ENCODE data around the gene TTLL6. TPM values are rescaled to one million over a fixed set of nuclear protein-coding genes. Genes with fewer than 3 reads are reported as not detected.

TTLL6 gene
- polyA plus RNA-seq, 2 of the 4 experiments (the other 2 are of a cell fraction), result 1.6 to 7.8 TPM

DNA sequence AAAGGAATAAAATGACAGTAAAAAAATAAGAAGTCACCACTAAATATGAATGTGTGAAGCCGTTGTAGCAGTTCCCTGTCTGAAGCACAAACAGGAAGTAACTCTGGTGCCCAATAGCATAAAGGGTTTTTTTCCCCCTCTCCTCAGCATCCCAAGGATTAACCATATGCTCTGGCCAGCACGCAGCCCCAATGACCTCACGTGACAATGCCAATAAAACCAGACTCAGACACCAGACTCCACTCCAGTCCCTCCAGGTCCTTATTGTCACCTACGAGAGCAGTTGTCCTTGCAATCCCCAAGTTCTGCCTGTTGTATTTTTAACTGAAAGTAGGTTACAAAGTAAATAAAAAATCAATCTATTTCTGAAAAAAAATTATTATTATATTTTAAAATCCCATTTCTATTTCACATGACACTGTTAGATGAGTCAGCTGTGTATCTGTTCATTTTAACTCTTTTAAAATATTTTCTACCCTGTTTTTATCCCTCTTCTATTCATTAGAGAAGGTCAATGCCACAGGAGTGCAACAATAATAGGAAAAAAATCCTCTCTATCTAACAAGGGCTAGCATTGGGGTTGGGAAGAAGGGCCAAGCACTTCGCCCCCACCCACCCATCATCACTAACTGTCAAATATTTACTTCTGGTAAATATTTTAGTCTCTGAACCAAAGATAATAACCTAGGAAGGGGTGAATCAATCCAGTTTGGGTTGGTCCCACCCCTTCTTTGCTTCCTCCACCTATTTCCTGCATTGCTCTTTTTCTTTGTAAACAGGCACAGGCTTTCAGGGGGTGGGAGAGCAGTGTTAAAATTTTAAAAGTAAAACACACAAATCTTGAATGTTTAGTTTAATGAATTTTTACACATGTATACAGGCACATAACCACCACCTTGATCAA is 101.3 kb downstream of the TTLL6 start:
- TF ChIP-seq, protein P1, sequence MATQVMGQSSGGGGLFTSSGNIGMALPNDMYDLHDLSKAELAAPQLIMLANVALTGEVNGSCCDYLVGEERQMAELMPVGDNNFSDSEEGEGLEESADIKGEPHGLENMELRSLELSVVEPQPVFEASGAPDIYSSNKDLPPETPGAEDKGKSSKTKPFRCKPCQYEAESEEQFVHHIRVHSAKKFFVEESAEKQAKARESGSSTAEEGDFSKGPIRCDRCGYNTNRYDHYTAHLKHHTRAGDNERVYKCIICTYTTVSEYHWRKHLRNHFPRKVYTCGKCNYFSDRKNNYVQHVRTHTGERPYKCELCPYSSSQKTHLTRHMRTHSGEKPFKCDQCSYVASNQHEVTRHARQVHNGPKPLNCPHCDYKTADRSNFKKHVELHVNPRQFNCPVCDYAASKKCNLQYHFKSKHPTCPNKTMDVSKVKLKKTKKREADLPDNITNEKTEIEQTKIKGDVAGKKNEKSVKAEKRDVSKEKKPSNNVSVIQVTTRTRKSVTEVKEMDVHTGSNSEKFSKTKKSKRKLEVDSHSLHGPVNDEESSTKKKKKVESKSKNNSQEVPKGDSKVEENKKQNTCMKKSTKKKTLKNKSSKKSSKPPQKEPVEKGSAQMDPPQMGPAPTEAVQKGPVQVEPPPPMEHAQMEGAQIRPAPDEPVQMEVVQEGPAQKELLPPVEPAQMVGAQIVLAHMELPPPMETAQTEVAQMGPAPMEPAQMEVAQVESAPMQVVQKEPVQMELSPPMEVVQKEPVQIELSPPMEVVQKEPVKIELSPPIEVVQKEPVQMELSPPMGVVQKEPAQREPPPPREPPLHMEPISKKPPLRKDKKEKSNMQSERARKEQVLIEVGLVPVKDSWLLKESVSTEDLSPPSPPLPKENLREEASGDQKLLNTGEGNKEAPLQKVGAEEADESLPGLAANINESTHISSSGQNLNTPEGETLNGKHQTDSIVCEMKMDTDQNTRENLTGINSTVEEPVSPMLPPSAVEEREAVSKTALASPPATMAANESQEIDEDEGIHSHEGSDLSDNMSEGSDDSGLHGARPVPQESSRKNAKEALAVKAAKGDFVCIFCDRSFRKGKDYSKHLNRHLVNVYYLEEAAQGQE (IDR thresholded peaks at IDR 0.05), result no peak
- TF ChIP-seq TFCP2L1 (CRISPR knock-in tag; IDR thresholded peaks at IDR 0.05) (no peak), RCOR1 (IDR thresholded peaks at IDR 0.05; ENCODE audit: low read depth, low read length) (no peak), POLR2AphosphoS2 (conservative IDR thresholded peaks at IDR 0.05; ENCODE audit: low read length) (no peak), TP53 (CRISPR knock-in tag; IDR thresholded peaks at IDR 0.05) (no peak), CEBPB (IDR thresholded peaks at IDR 0.05) (no peak), PHF8 (IDR thresholded peaks at IDR 0.05; ENCODE audit: borderline replicate concordance, low read depth) (no peak), CHD2 (IDR thresholded peaks at IDR 0.05; ENCODE audit: low read length, partially characterized antibody) (no peak), ZFP36 (IDR thresholded peaks at IDR 0.05; ENCODE audit: borderline replicate concordance, partially characterized antibody) (no peak), FOSL2 (IDR thresholded peaks at IDR 0.05) (no peak), FOSL2 (CRISPR knock-in tag; IDR thresholded peaks at IDR 0.05) (no peak), RAD21 (conservative IDR thresholded peaks at IDR 0.05 in 1 of 2, IDR thresholded peaks at IDR 0.05 in 1 of 2) (no peak)
- TF ChIP-seq, protein P2, sequence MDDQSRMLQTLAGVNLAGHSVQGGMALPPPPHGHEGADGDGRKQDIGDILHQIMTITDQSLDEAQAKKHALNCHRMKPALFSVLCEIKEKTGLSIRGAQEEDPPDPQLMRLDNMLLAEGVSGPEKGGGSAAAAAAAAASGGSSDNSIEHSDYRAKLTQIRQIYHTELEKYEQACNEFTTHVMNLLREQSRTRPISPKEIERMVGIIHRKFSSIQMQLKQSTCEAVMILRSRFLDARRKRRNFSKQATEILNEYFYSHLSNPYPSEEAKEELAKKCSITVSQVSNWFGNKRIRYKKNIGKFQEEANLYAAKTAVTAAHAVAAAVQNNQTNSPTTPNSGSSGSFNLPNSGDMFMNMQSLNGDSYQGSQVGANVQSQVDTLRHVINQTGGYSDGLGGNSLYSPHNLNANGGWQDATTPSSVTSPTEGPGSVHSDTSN (IDR thresholded peaks at IDR 0.05), result no peak
- CTCF ChIA-PET, result interaction anchor here (0.5 to 33.0 kb wide), 10 partner anchors 6 to 165 kb away, joined by 3 to 852 read pairs (median 188); partner anchors contain the start of genes HOXB13, PRAC1, PRAC2 and TTLL6
- FAIRE-seq, result no peak
- Histone ChIP-seq H3K27ac (no peak overlapping the region), H3K4me2 (0 out of 3 replicates have a peak overlapping the region, but pooled peaks have one; percentile 22), H3K4me3 (no peak overlapping the region), H3K9me3 (no peaks in the 10 kb centered on the region), H3K4me1 (peaks cover 15% of the 10 kb centered on the region; the same call in 2 of the 3 replicates)
- 60% methylated on average over 5 of the region's 5 CpGs for WGBS (ENCODE audit: missing lambda C conversion rate)
- POLR2A ChIA-PET, result interaction anchor here (0.7 kb wide), 1 partner anchor 37 kb away, joined by 3 read pairs; no protein-coding TSS in a partner anchor
- ATAC-seq, result no peak
- DNase-seq (ENCODE audit: low read depth in 1 of 2, low spot score in 1 of 2), result no peak

Small RNAs within 50 kb of the gene (small RNA-seq; reads per million reads assigned to genes)
- gene COX6B1P2 (0 reads per million in 6 experiments), gene MIR3185 (0 reads per million in 6 experiments), gene RF02132 (0 reads per million in 6 experiments), gene RF02133 (0 reads per million in 6 experiments), gene RN7SL125P (0 reads per million in 6 experiments)

Other genes starting within 250 kb of the TTLL6 start
- gene HOXB4, start 238.9 kb downstream of the TTLL6 start, polyA plus RNA-seq (2011; rRNA removed), result 0.74 and 0.75 TPM in 2 replicates
- 0.24 to 0.37 TPM (median 0.30 TPM) in 3 replicates for gene HOXB4, start 238.9 kb downstream of the TTLL6 start, polyA plus RNA-seq (2017; fragmentation: RNase III; extraction: RNeasy Plus Mini Kit Qiagen cat#74134 plus additional on column Dnase treatment)
- 11.6 and 17.0 TPM in 2 replicates for gene HOXB3, start 227.0 kb downstream of the TTLL6 start, polyA plus RNA-seq (2011; rRNA removed)
- gene HOXB3, start 227.0 kb downstream of the TTLL6 start, polyA plus RNA-seq (2017; fragmentation: RNase III; extraction: RNeasy Plus Mini Kit Qiagen cat#74134 plus additional on column Dnase treatment), result 7.0 to 10.2 TPM (median 8.6 TPM) in 3 replicates
- 2.5 and 2.7 TPM in 2 replicates for gene HOXB5, start 223.4 kb downstream of the TTLL6 start, polyA plus RNA-seq (2011; rRNA removed)
- gene HOXB5, start 223.4 kb downstream of the TTLL6 start, polyA plus RNA-seq (2017; fragmentation: RNase III; extraction: RNeasy Plus Mini Kit Qiagen cat#74134 plus additional on column Dnase treatment), result 2.1 to 3.0 TPM (median 2.4 TPM) in 3 replicates
- 9.4 and 10.2 TPM in 2 replicates for gene HOXB6, start 212.2 kb downstream of the TTLL6 start, polyA plus RNA-seq (2011; rRNA removed)
- gene HOXB6, start 212.2 kb downstream of the TTLL6 start, polyA plus RNA-seq (2017; fragmentation: RNase III; extraction: RNeasy Plus Mini Kit Qiagen cat#74134 plus additional on column Dnase treatment), result 12.3 to 14.9 TPM (median 14.7 TPM) in 3 replicates
- 15.4 and 22.3 TPM in 2 replicates for gene HOXB7, start 206.2 kb downstream of the TTLL6 start, polyA plus RNA-seq (2011; rRNA removed)
- 27.4 to 32.3 TPM (median 27.4 TPM) in 3 replicates for gene HOXB7, start 206.2 kb downstream of the TTLL6 start, polyA plus RNA-seq (2017; fragmentation: RNase III; extraction: RNeasy Plus Mini Kit Qiagen cat#74134 plus additional on column Dnase treatment)
- 8.9 and 11.1 TPM in 2 replicates for gene HOXB8, start 201.9 kb downstream of the TTLL6 start, polyA plus RNA-seq (2011; rRNA removed)
- gene HOXB8, start 201.9 kb downstream of the TTLL6 start, polyA plus RNA-seq (2017; fragmentation: RNase III; extraction: RNeasy Plus Mini Kit Qiagen cat#74134 plus additional on column Dnase treatment), result 4.6 to 5.8 TPM (median 4.7 TPM) in 3 replicates
- gene HOXB9, start 190.9 kb downstream of the TTLL6 start, polyA plus RNA-seq (2011; rRNA removed), result 22.0 and 24.6 TPM in 2 replicates
- gene HOXB9, start 190.9 kb downstream of the TTLL6 start, polyA plus RNA-seq (2017; fragmentation: RNase III; extraction: RNeasy Plus Mini Kit Qiagen cat#74134 plus additional on column Dnase treatment), result 5.6 to 7.3 TPM (median 6.2 TPM) in 3 replicates
- not detected in 2 replicates for gene PRAC1, start 94.7 kb downstream of the TTLL6 start, polyA plus RNA-seq (2011; rRNA removed)
- not detected in 3 replicates for gene PRAC1, start 94.7 kb downstream of the TTLL6 start, polyA plus RNA-seq (2017; fragmentation: RNase III; extraction: RNeasy Plus Mini Kit Qiagen cat#74134 plus additional on column Dnase treatment)
- gene PRAC2, start 94.0 kb downstream of the TTLL6 start, polyA plus RNA-seq (2011; rRNA removed), result not detected in 2 replicates
- not detected in 3 replicates for gene PRAC2, start 94.0 kb downstream of the TTLL6 start, polyA plus RNA-seq (2017; fragmentation: RNase III; extraction: RNeasy Plus Mini Kit Qiagen cat#74134 plus additional on column Dnase treatment)
- 3.2 and 3.4 TPM in 2 replicates for gene HOXB13, start 88.5 kb downstream of the TTLL6 start, polyA plus RNA-seq (2011; rRNA removed)
- 3.0 to 3.5 TPM (median 3.2 TPM) in 3 replicates for gene HOXB13, start 88.5 kb downstream of the TTLL6 start, polyA plus RNA-seq (2017; fragmentation: RNase III; extraction: RNeasy Plus Mini Kit Qiagen cat#74134 plus additional on column Dnase treatment)
- 194 and 199 TPM in 2 replicates for gene CALCOCO2, start 13.8 kb upstream of the TTLL6 start, polyA plus RNA-seq (2011; rRNA removed)
- gene CALCOCO2, start 13.8 kb upstream of the TTLL6 start, polyA plus RNA-seq (2017; fragmentation: RNase III; extraction: RNeasy Plus Mini Kit Qiagen cat#74134 plus additional on column Dnase treatment), result 71.6 to 74.5 TPM (median 72.5 TPM) in 3 replicates
- gene ATP5MC1, start 75.6 kb upstream of the TTLL6 start, polyA plus RNA-seq (2011; rRNA removed), result 287 and 394 TPM in 2 replicates
- 545 to 704 TPM (median 623 TPM) in 3 replicates for gene ATP5MC1, start 75.6 kb upstream of the TTLL6 start, polyA plus RNA-seq (2017; fragmentation: RNase III; extraction: RNeasy Plus Mini Kit Qiagen cat#74134 plus additional on column Dnase treatment)
- gene UBE2Z, start 91.2 kb upstream of the TTLL6 start, polyA plus RNA-seq (2011; rRNA removed), result 174 and 196 TPM in 2 replicates
- 104 to 114 TPM (median 109 TPM) in 3 replicates for gene UBE2Z, start 91.2 kb upstream of the TTLL6 start, polyA plus RNA-seq (2017; fragmentation: RNase III; extraction: RNeasy Plus Mini Kit Qiagen cat#74134 plus additional on column Dnase treatment)
- 187 and 209 TPM in 2 replicates for gene SNF8, start 127.6 kb upstream of the TTLL6 start, polyA plus RNA-seq (2011; rRNA removed)
- gene SNF8, start 127.6 kb upstream of the TTLL6 start, polyA plus RNA-seq (2017; fragmentation: RNase III; extraction: RNeasy Plus Mini Kit Qiagen cat#74134 plus additional on column Dnase treatment), result 298 to 323 TPM (median 320 TPM) in 3 replicates
- gene GIP, start 151.4 kb upstream of the TTLL6 start, polyA plus RNA-seq (2011; rRNA removed), result 6.1 and 6.3 TPM in 2 replicates
- 3.5 to 5.2 TPM (median 5.2 TPM) in 3 replicates for gene GIP, start 151.4 kb upstream of the TTLL6 start, polyA plus RNA-seq (2017; fragmentation: RNase III; extraction: RNeasy Plus Mini Kit Qiagen cat#74134 plus additional on column Dnase treatment)
- gene IGF2BP1, start 180.2 kb upstream of the TTLL6 start, polyA plus RNA-seq (2011; rRNA removed), result 26.2 and 30.1 TPM in 2 replicates
- gene IGF2BP1, start 180.2 kb upstream of the TTLL6 start, polyA plus RNA-seq (2017; fragmentation: RNase III; extraction: RNeasy Plus Mini Kit Qiagen cat#74134 plus additional on column Dnase treatment), result 38.0 to 42.3 TPM (median 40.3 TPM) in 3 replicates